ENCODE data around the gene POP4. TPM values are rescaled to one million over a fixed set of nuclear protein-coding genes. Genes with fewer than 3 reads are reported as not detected.

Gene POP4
- total and polyA plus RNA-seq, 10 of the 15 experiments (the other 5 are each of a cell fraction or from before 2014, with no cell fraction given): 52.1 to 231 (median 118) TPM

DNA sequence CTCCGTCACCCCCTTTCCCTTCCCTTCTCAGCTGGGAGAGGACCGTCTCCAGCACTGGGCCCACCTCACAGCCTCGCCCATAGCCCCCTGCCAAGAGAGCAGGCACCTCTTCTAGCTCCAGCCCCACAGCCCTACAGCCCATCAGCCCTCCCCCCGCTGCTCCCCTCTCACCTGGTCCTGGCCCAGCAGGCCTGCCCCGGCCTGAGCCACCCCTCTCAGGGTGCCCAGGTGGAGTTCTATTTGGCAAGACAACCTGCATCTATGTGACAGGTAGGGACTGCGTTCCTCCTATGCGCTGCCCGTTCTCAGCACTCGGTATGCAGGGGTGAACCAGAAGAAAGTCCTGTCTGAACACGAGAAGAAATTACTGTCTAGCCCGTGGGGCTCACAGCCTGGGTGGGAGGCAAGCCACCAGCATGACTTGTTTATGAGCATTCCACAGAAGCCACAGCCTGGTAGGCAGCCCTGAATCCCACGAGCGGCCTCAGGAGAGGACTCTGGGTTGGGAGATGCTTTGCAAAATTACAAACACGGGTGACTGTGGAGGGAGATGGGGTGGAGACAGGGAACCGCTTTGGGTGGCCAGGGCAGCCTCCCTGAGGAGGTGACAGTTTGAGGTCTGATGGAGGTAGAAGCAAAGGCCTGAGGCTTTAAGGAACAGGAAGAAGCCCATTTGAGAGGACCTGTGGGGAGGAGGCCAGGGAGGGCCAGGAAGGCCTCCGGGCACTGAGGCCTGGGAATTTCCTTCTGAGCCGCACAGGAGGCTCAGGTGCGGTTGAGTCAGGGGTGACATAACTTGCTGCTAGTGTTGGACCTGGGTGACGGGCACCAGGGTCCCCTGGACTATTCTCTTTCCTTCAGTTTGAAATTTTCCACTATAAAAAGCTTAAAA lies 58.0 kb downstream of the POP4 start:
- FAIRE-seq (no peak), DNase-seq (ENCODE audit: low read depth, low spot score) (no peak), ATAC-seq (no peak)
- CTCF ChIA-PET: interaction anchor here (1.0 to 6.5 kb wide), 6 partner anchors 9 to 62 kb away, joined by 3 to 111 read pairs (median 18); partner anchors contain the start of gene C19orf12
- no TSS peak for BruUV-seq (replicated peaks)
- 95% methylated on average over 16 of the region's 19 CpGs for WGBS (ENCODE audit: insufficient coverage, insufficient replicate concordance, low lambda C conversion rate, missing lambda C conversion rate)
- H3K79me2 ChIP-seq (ENCODE audit: control insufficient read depth, insufficient read depth, low read length): peaks cover 39% of the 10 kb centered on the region
- 0 out of 2 replicates have a peak overlapping the region, but pooled peaks have one; percentile 92 for H3K4me3 ChIP-seq
- RAD21 ChIA-PET (ENCODE audit: unreplicated experiment): interaction anchor here (3.3 to 5.3 kb wide), 3 partner anchors 51 to 58 kb away, joined by 19 to 78 read pairs (median 37); partner anchors contain the start of genes C19orf12 and POP4
- H3K9me3 ChIP-seq (replicated peaks; ENCODE audit: control insufficient read depth, insufficient read depth, low read length): no peaks in the 10 kb centered on the region
- POLR2A ChIA-PET: interaction anchor here (1.3 kb wide), 1 partner anchor 53 kb away, joined by 10 read pairs; no protein-coding TSS in a partner anchor
- H3K27me3 ChIP-seq (replicated peaks in 1 of 2; ENCODE audit: control insufficient read depth in 2 of 2, insufficient read depth in 2 of 2, low read length in 1 of 2): no peaks in the 10 kb centered on the region
- H3K36me3 ChIP-seq (ENCODE audit: control insufficient read depth in 2 of 2, insufficient read depth in 2 of 2, low read length in 1 of 2): no peaks in the 10 kb centered on the region; a peak in 1 of 4 replicates
- intact Hi-C loops (cut with micrococcal nuclease; ENCODE audit: unreplicated experiment): loop anchor here (2.0 kb wide), 1 partner anchor 53 kb away; no protein-coding TSS in a partner anchor
- H3K4me2 ChIP-seq (ENCODE audit: control insufficient read depth, insufficient read depth): peak overlapping the region; percentile 72
- peak overlapping the region; percentile 75 for H3K9ac ChIP-seq (ENCODE audit: control insufficient read depth, insufficient read depth, low read length)
- in situ Hi-C loops (cut with MboI): loop anchor here (10.0 kb wide), 1 partner anchor 49 kb away; no protein-coding TSS in a partner anchor
- SMC1A ChIA-PET (ENCODE audit: uncharacterized antibody, unreplicated experiment): interaction anchor here (1.9 kb wide), 2 partner anchors 51 to 58 kb away, joined by 8 to 20 read pairs; partner anchors contain the start of genes C19orf12 and POP4
- no peak overlapping the region for H3K27ac ChIP-seq (ENCODE audit: control insufficient read depth, insufficient read depth)
- peaks cover 26% of the 10 kb centered on the region for H3K4me1 ChIP-seq (ENCODE audit: control insufficient read depth, insufficient read depth, low read length)
- H2AFZ ChIP-seq (ENCODE audit: control insufficient read depth, low read depth, low read length): no peak overlapping the region; the same call in 1 of the 2 replicates
- no peaks in the 10 kb centered on the region for H4K20me1 ChIP-seq (ENCODE audit: control insufficient read depth, insufficient read depth)
- TF ChIP-seq ZNF274 (IDR thresholded peaks at IDR 0.05; ENCODE audit: insufficient read depth, insufficient read length) (no peak), ZBED1 (IDR thresholded peaks at IDR 0.05; ENCODE audit: borderline replicate concordance) (no peak), PML (IDR thresholded peaks at IDR 0.05; ENCODE audit: low read length) (no peak), NRF1 (conservative IDR thresholded peaks at IDR 0.05; ENCODE audit: low read depth, low read length) (no peak), NFYB (IDR thresholded peaks at IDR 0.05; ENCODE audit: insufficient read depth, low read depth, low read length) (no peak), ZNF622 (IDR thresholded peaks at IDR 0.05) (no peak), ZBTB11 (CRISPR knock-in tag; IDR thresholded peaks at IDR 0.05) (no peak), SIN3A (IDR thresholded peaks at IDR 0.05; ENCODE audit: low read depth, low read length) (no peak), EP300 (IDR thresholded peaks at IDR 0.05; ENCODE audit: borderline replicate concordance in 1 of 2, control insufficient read depth in 1 of 2, low read depth in 2 of 2, low read length in 2 of 2) (no peak), BCL3 (IDR thresholded peaks at IDR 0.05; ENCODE audit: borderline replicate concordance, insufficient read depth, low read depth, low read length, poor library complexity, severe bottlenecking) (no peak), GABPA (IDR thresholded peaks at IDR 0.05; ENCODE audit: low read depth) (no peak), MTA3 (IDR thresholded peaks at IDR 0.05; ENCODE audit: borderline replicate concordance, low read length) (no peak), ZNF24 (IDR thresholded peaks at IDR 0.05) (no peak), SMAD5 (IDR thresholded peaks at IDR 0.05; ENCODE audit: low read depth) (no peak), JUNB (IDR thresholded peaks at IDR 0.05) (no peak)
